GM20431 (cell line): ENCODE measurements around the gene HOXA5.

ENCODE experiments used
- in situ Hi-C: fragments of 300-500 bp; cut with MseI, MboI; formaldehyde crosslinking; loops from one replicate; pipeline ENCODE4 v1.15.0; 2020; ENCODE audit warnings: low sequenced_read_pairs; ENCODE audit not compliant: unreplicated experiment

The HOXA5 gene

DNA sequence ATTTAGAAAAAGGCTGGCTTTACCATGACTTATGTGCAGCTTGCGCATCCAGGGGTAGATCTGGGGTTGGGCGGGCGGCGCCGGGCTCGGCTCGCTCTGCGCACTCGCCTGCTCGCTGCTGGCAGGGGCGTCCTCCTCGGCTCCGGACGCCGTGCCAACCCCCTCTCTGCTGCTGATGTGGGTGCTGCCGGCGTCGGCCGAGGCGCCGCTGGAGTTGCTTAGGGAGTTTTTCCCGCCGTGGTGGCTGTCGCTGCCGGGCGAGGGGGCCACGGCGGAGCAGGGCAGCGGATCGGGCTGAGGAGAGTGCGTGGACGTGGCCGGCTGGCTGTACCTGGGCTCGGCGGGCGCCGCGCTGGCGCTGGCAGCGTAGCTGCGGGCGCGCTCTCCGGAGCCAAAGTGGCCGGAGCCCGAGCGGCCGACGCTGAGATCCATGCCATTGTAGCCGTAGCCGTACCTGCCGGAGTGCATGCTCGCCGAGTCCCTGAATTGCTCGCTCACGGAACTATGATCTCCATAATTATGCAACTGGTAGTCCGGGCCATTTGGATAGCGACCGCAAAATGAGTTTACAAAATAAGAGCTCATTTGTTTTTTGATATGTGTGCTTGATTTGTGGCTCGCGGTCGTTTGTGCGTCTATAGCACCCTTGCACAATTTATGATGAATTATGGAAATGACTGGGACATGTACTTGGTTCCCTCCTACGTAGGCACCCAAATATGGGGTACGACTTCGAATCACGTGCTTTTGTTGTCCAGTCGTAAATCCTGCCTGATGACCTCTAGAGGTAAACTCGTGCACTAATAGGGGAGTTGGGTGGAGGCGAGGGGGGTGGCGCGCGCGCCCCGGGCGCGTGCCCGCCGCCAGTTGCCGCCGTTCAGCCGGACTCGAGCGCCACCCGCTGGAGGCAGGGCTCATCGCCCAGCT is at the start of gene HOXA5:
Gene HOXA5 (minus strand): TSS at position 659 of the 927 bp plus-strand sequence. CDS start 74 bp downstream, at position 585.
- in situ Hi-C loops = no loop called here

DNA sequence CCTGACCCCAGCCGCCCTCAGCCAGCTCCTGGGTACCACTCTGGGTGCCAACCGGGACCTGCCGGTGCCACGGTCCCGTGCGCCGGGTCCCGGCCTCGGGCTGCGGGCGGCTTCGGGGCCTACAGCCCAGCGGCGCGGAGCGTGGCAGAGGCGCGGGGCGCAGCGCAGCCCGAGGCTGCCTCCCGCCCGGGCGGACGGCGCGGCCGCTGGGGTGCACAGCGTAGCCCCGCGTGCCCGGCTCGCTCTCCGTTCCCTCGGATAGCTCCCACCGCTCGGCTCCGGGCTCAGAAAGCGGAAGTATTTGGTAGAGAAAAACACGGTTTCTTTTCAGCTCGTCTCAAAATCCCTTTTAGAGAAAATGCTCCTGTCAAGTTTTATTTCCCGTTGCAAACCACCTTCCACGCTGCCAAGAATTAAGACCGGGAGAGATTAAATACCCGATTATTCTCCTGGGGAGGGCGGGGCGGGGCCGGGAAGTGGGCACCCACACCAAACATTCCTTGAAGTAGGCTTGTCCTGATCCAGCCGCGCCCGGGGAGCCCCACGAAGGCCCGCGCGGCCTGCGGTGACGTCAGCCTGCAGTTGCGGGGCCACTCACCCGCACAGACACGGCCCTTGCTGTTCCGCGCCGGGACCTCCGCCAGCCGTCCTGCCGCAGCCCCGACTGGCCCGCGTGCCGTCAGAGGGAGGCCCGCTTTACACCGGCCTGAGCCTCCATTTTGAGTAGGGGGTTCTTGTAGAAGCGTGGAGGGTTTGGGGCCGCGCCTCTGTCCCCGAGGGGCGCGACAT is 49.3 kb upstream of the HOXA5 start:
- in situ Hi-C loops = no loop called here

DNA sequence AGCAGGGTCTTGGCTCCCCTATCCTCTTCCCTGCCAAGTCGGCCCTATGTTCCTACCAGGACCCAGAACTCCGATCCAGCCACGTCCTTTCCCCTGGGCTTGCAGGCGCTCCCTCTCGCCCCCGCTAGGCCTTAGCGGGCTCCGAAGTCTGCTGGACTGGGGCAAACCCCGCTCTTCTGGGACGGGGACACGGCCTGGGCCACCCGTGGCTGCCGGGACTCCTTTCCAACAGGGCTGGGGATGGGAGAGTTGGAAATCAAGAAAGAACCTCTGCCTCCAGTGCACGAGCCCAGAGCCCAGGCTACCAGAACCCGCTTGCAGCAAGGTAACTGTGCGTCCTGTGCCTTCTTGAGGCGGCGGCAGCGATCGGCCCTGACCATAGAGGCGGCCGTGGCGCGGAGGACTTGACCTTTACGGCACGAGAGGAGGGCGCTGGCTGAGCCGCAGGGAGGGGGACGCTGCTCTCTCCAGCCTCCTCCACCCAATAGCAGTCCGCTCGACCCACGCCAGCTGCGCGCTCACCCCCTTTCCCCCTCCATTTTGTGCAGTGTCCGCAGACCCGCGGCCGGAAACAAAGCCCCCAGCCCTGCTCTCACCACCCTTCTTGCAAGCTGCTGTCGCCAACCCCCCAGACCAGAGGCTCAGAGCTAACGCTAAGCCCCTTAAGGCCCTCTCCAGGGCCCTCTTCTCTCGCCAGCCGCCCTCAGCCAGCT is 48.5 kb upstream of the HOXA5 start:
- in situ Hi-C loops = no loop called here

DNA sequence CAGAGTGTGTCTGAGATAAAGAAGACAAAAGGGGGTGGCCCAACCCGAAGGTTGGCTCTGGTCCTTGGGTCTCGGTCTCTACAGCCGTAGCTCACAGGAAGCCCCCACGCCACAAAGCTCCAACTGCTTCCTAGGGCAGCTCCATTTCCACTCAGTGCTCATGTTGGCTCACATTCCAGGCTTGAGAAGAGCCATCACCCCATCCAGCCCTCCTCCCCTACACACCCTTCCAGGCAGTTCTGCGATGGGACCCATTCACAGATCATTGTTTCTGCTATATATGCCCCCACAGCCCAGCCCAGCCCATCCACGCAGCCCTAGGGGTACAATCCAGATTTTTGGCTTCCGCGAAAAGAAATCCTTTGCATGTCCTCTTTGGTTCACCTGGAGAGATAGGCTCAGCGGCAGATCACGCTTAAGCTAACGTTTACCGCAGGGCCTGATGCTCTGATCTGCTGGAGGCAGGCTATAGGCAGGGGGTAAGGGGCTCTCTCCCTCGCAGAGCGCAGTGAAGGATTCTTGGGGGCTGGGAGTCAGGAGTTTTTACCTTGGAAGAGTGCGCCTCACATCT is 47.8 kb upstream of the HOXA5 start:
- in situ Hi-C loops = no loop called here

DNA sequence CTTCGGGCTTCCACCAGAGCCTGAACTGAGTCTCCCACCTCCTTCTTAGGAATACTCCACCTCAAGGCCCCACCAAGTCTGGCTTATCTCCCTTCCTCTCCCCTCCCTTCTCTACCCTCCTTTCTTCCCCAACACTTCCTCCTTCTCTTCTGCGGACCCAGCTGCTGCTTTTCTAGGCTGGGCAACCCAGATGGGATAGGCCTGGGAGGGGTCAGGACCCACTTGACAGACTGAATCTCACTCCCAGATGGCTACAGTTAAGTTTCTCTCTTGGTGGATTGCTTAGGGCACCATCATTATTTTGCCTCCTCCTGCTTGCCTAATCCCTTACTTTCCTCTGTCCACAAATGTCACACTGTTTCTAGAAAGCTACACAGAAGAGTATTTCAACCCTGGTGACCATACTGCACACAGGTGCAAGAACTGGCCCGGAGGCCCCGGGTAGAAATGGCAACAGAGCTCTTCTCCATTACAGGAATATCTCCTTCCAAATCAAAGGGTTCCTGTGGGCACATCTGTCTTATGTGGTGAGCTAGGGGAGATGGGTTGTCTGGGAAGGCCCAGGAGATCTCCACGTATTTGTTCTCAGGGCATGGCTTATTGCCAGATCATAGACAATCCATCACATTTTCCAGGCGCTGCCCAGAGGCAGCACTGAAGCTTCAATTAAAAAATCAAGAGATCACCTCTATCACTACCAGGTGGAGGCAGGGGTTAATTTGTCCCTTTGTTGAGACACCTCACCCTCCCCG is 46.7 kb upstream of the HOXA5 start:
- in situ Hi-C loops = no loop called here

DNA sequence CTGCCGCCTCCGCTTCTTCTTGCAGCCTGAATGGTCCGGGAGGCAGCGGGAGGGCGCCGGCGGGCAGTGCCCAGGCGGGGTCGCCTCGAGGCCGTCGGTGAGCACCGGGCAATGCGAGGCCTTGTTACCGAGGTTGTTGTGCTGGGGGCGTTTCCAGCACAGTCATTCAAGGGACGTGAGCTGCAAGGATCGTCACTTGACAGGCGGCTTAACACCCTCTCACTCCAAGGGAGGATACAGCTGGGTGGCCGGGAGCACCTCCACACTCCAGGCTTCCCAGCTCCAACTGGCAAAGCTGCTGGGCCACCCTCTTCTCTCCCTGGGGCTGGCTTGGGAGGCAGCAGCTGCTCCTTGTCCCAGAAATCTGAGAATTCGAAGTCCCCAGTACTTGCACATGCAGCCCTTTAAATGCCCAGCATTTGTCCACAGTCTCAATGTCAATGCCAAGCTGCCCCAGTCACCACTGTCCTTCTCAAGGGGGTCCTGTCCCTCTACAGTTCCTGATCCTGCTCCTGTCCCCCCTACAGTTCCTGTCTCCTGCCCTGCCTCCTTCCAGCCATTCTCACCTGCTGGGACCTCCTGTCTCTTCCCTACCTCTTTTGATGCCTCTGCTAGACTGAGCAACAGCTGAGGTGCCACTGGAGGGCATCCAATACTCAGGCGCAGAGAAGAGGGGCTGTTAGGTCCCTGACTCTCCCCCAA is 46.0 kb upstream of the HOXA5 start:
- in situ Hi-C loops = no loop called here

DNA sequence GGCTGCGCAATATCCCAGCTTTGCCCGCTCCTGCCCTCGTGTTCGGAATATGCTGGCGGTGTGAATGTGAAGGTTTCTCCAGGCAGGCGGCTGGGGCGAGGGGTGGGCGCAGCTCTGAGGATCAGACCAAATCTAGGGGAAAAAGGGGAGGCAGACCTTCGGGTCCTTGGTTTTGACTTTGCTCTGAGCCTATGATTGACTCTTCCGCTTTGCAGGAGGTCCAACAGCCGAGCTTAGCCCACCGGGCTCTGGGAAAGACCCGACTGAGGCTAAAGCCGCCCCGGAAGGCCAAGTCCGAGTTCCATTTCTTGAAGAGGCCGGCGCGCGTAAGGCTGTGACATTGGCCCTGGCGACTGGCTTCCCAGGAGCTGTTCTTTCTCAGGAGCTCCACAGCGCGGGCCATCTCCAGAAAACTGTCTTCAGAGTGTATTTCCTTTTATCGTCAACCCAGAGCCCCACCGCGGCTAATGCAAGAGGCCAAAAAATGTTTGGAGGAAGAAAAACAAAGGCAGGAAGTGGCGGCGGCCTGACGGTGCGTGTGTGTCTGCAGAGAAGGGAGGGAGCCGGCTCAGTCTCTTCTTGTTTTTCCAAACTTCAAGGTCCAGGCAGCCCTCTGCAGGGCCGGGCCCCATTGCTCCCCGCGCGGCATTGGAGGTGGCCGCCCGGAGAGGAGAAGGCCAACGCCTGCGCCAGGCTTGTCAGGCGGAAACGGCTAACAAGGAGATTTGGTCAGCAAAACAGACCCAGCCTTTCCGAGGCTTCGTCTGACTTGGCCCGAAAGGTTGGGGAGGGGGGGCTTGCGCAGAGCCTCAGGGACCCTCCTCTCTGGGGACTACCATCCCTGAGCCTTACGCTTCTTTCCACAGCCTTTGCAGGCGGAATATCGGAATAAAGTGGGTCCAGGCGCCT is 45.2 kb upstream of the HOXA5 start:
- in situ Hi-C loops = no loop called here

DNA sequence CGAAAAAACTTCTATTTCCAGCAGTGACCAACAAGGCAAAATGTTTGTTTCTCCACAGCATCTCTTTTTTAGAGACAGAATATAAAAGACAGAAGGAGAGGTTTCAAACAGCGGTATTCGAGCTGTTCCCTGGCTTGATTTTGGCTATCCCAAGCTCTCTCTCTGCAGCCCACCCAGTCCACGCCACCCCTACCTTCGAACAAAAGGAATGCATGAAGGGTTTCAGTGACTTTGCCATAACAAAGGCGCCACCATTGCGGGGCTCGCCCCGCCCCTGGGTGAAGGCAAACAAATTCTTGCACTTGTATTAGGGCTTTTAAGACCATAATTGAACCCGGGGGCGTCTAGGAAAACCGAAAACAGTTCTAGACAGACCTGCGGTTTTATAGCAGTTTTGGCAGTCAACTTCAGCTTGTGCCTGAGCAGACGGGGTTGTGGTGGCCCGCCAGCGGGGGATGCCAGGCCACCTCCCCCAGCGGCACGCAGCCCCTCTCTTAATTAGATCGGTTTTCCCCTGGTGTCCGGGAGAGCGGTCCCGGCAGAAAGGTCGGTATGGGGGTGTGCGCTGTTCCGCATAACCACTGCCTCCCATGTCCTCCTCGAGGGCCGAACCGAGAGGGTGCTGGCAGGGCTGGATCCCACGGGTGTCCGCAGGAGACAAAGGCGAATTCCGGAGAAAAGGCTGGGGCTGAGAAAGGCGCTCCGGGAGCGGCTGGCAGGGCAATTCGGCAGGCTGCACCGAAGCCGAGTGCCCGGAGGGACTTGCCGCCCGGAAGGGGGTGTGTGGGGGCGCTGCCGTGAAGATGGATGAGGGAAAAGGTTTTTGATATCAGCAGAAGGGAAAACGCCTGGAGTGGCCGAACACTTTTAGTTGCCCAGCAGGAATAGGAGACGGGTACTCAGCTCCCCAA is 44.2 kb upstream of the HOXA5 start:
- in situ Hi-C loops = no loop called here

DNA sequence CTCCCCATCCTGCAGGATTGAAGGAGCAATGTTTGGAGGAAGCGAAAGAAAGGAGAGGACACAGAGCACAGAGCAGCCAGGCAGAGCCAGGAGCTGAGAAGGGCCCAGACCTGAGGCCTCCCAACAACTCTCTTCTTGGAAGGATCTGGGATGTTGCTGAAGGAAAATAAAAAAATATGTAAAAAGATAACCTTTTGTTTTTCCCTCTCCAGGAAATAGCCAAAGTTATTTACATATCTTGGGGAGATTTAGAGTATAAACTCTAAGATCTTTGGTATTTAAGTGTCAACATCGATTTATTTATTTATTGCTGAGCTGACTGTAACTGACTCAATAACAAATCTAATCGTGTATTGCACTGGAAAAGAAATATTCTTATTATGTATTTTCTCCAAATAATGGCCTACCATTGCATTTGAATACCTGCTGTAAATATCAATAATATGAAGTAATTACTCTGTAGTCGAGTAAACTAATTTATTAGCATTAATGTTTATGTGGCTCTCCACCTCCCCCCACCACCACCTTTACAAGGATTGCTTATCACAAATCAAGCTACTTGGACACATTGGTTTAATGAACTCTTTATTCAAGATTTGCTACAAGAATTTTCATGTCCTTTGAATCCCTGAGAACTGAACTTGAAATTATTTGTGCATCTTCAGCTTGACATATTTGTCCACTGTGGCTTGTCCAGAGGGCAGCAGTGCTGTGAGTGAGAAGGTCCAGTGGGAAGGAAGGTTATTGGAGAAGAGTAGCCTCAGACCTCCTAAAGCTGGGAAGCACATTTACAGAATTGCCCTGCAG is 43.4 kb upstream of the HOXA5 start:
- in situ Hi-C loops = no loop called here

DNA sequence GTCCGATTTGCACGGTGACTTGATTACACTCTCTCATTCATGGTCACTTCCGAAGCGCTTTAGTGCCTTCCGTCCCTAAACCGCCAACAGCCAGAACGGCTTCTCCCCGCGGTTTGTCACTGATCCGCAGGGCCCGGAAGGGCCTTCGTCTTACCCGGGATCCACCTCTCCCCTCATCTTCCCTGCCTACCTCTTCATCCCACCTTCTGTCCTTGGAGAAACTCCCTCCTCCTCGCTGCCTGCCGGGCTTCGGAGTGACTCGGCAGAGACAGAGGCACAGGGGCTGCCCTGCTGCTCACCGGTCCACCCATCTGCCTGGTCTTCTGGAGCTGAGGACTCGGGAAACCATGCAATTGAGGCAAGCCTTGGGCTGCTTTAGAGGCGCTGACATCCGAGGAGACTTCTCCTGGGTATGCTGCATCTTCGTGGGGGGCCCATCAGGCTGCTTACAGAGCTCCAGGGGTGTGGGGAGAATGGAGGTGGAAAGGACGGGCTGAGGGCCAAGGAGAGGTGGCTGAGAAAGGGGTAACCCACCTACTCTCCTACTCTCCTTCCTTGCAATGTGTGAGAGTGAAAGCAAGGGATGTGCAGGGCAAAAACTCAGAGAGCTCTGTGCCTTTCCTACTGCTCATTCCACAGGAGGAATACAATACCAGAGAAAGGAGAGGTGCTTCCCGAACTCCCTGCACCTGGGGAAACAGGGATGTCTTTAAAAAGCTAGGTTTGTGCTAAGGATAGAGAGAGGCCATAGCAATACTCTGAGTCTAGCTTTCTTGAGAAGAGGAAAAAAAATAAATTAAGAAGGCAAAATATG is 42.6 kb upstream of the HOXA5 start:
- in situ Hi-C loops = no loop called here

DNA sequence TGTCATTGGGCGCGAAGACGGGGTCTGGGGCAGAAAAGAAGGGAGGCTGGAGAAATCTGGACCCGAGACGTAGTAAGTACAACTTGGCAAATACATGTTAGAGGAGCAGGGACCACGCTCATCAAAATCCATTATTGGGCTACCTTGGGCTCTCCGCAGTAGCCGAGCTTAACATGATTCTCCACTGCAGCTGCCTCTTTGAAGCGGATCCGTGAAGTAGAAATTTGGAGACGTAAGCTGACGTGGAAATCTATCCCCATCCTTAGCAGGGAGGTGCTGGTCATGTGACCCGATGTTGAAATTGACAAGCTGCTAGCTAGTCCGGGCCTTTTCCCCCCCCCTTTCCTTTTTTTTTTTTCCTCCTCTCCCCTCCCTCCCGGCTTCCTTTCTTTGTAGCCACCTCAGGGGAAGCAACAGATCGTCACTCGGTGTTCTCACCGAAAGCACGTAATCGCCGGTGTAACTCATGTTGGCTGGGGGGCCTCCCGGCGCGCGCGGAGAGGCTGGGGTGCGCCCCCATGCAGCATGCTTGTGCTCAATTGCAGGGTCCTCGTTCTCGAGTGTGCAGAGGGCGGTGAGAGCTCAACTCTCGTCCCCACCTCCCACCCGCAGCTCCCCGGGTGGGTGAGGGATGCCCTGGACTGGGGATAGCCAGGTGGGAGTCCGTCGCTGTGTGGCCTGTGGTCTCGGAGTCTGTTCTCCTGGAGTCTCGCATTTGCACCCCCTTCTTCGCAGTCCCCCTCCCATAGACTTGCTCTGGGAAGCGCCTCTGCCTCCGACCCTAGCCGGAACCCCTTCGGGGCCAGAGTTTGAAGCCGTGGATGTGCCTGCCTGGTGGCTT is 41.8 kb upstream of the HOXA5 start, which contains the start of gene HOXA11:
Gene HOXA11 (minus strand): TSS at position 220 of the 841 bp plus-strand sequence. CDS start 88 bp downstream, at position 132.
- in situ Hi-C loops = no loop called here

DNA sequence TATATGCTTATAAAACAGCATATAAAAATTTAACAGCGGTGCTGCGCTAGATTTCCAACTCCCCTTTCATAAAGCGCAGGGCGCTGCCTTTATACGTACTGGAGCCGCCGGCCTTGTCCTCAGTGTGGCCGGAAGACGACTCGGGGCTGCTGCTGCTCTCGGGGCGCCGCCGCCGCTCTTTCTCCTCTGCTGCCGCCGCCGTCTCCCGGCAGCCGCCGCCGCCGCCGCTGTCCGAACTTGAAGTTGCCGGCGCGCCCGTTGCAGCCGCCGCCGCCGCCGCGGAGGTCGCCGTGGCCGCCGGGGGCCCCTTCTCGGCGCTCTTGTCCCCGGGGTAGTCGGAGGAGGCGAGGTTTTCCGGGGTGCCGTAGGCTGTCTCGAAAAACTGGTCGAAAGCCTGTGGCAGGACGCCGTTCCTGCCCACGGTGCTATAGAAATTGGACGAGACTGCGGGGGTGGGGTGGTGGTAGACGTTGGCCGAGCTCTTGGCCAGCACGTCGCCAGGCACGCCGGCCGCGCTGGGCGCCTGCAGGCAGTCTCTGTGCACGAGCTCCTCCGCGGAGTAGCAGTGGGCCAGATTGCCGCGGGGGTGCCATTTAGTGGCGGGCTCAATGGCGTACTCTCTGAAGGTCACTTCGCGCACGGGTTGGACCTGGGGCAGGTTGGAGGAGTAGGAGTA is 41.0 kb upstream of the HOXA5 start:
- in situ Hi-C loops = no loop called here

DNA sequence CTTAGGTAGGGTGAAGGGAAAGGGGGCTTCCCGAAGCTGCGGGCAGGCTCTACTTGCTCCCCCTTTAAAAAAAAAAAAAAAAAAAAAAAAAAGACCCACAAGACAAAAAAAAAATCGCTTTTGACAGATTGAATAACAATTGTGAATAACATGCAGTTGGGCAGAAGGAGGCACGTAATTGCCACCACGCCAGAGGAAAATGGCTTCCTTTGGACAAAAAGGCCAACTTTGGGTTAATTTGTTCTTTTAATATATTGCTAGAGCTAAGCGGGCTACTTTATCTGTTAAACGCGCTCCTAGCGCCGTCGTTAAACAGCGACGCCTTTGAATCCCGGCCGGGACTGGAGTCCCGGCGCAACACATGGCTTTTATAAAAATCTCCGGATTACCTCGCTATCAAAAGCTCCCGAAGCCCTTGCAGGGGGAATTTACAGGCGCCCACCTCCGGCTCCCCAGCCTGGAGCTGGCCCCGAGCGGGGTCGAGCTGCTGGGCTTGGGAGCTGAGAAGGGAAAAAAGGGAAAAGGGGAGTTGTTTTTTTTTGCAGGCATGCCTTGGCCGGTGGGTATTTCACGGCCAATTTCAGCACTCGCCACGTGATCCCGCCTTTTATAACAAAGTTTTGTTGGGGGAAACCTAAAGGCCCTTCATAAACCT is 40.3 kb upstream of the HOXA5 start:
- in situ Hi-C loops = no loop called here
